K562 (cell line): ENCODE results near the gene CD276. TPM values are rescaled to one million over a fixed set of nuclear protein-coding genes. Genes with fewer than 3 reads are reported as not detected.

Source experiments
- ATAC-seq: fragments of 200-7000 bp; cut with Tn5 transposase; 3 replicates; pipeline ENCODE4 v1.9.1; 2020; ENCODE audit warnings: moderate library complexity
- BruUV-seq: library from RNA; stranded (reverse); fragments of 400-500 nt; replicated peaks from 2 replicates; lab custom pipeline; 2021; lab: Mats Ljungman, UMichigan
- CTCF ChIA-PET: fragments of 300-600 bp; formaldehyde crosslinking; extraction: SDS; loops from one replicate; lab custom pipeline; 2021; ENCODE audit warnings: low intra/inter-chr PET ratio; lab: Yijun Ruan, JAX
- POLR2A ChIA-PET: fragments of 300-600, 350-650 bp; sonication (Branson Sonifier 250); formaldehyde crosslinking; extraction: SDS; loops from one replicate; lab custom pipeline; 2021; ENCODE audit warnings: antibody characterized with exemption, inconsistent platforms; lab: Yijun Ruan, JAX
- DNase-seq, 4 experiments: peaks; one replicate each; pipeline versions ENCODE4 v3.0.0 to v3.0.0-alpha.2; 2011 to 2018; ENCODE audit warnings: low spot score in 3 of 4, mixed read lengths in 3 of 4; ENCODE audit errors: extremely low read depth in 1 of 4
- FAIRE-seq: peaks from 2 replicates; lab custom pipeline; 2011; peaks lifted over from hg19 to GRCh38; lab: Jason Lieb, UNC
- H2AFZ ChIP-seq: 2 replicates; pipeline ENCODE4 v1.6.0; 2011; ENCODE audit warnings: low read depth, low read length, control low read depth, inconsistent platforms
- H3K27ac ChIP-seq: fragments of 200-600 bp; 3 replicates; pipeline ENCODE4 v1.8.0; 2011; ENCODE audit warnings: low read depth, mild to moderate bottlenecking, control low read depth, inconsistent platforms, low read length, moderate library complexity, mixed read lengths; ENCODE audit errors: extremely low read depth
- H3K27me3 ChIP-seq, 2 experiments: fragments of 300-600 bp in 1 of 2; 2 replicates in 1 of 2; 3 replicates in 1 of 2; pipeline versions ENCODE4 v1.6.0 to v1.8.0; 2011; ENCODE audit warnings: inconsistent platforms in 2 of 2, low read length in 2 of 2, mild to moderate bottlenecking in 1 of 2, mixed read lengths in 1 of 2, moderate library complexity in 1 of 2; ENCODE audit not compliant: control insufficient read depth in 2 of 2, insufficient read depth in 2 of 2
- H3K36me3 ChIP-seq: fragments of 300-600 bp; 3 replicates; pipeline ENCODE4 v1.8.0; 2011; ENCODE audit warnings: mild to moderate bottlenecking, low read length, inconsistent platforms; ENCODE audit not compliant: control insufficient read depth, insufficient read depth
- H3K4me1 ChIP-seq, 2 experiments: fragments of 200-600 bp in 1 of 2; replicated peaks in 1 of 2; 2 replicates in 1 of 2; 3 replicates in 1 of 2; pipeline versions ENCODE4 v1.5.1 to v1.8.0; 2011; ENCODE audit warnings: inconsistent platforms in 2 of 2, low read length in 2 of 2, mild to moderate bottlenecking in 1 of 2, mixed read lengths in 1 of 2, moderate library complexity in 1 of 2; ENCODE audit not compliant: control insufficient read depth in 2 of 2, insufficient read depth in 2 of 2
- H3K4me2 ChIP-seq: 2 replicates; pipeline ENCODE4 v1.6.1; 2011; ENCODE audit warnings: low read length, control low read depth, inconsistent platforms, mixed read lengths; ENCODE audit not compliant: insufficient read depth
- H3K4me3 ChIP-seq: fragments of 200-600 bp; sonication (generic), shearing (Covaris generic); 2 replicates; pipeline ENCODE4 v1.5.1; 2016; ENCODE audit warnings: control low read depth, inconsistent platforms
- H3K79me2 ChIP-seq: fragments of 200-600 bp; 3 replicates; pipeline ENCODE4 v1.8.0; 2011; ENCODE audit warnings: low read length, inconsistent platforms; ENCODE audit not compliant: control insufficient read depth, insufficient read depth
- H3K9ac ChIP-seq, 2 experiments: 2 replicates each; pipeline versions ENCODE4 v1.6.0 to v1.6.1; 2011; ENCODE audit warnings: low read depth in 2 of 2, low read length in 2 of 2, control low read depth in 1 of 2, inconsistent platforms in 1 of 2, mild to moderate bottlenecking in 1 of 2, mixed read lengths in 1 of 2; ENCODE audit not compliant: insufficient read depth in 1 of 2
- H3K9me1 ChIP-seq: one replicate; pipeline ENCODE4 v1.6.0; 2011; ENCODE audit warnings: inconsistent platforms, mild to moderate bottlenecking, low read length, moderate library complexity; ENCODE audit not compliant: control insufficient read depth, insufficient read depth
- H3K9me3 ChIP-seq: replicated peaks from 2 replicates; pipeline ENCODE4 v1.5.1; 2011; ENCODE audit warnings: low read depth, low read length, inconsistent platforms; ENCODE audit not compliant: control insufficient read depth, insufficient read depth
- H4K20me1 ChIP-seq: replicated peaks from 2 replicates; pipeline ENCODE4 v1.6.1; 2011; ENCODE audit warnings: low read length, inconsistent platforms, mixed read lengths; ENCODE audit not compliant: control insufficient read depth, insufficient read depth
- CTCF ChIP-seq, 3 experiments: IDR thresholded peaks in 2 of 3; conservative IDR thresholded peaks in 1 of 3; 2 replicates each; pipeline ENCODE4 v1.5.1; 2011 to 2012; ENCODE audit warnings: low read length in 3 of 3, mild to moderate bottlenecking in 3 of 3, control low read depth in 2 of 3, improper control_type of control experiment in 1 of 3, inconsistent platforms in 1 of 3, low read depth in 1 of 3, mixed read lengths in 1 of 3, moderate library complexity in 1 of 3; ENCODE audit not compliant: insufficient read depth in 2 of 3
- EZH2 ChIP-seq: IDR thresholded peaks from 2 replicates; pipeline ENCODE4 v1.6.1; 2012; ENCODE audit warnings: low read depth, mild to moderate bottlenecking, inconsistent platforms, low read length, borderline replicate concordance
- IFI16 ChIP-seq: fragments of 250-450 bp; sonication (Bioruptor Pico); IDR thresholded peaks from 2 replicates; pipeline ENCODE4 v2.1.2; 2022; ENCODE audit warnings: mild to moderate bottlenecking, inconsistent platforms
- JUN ChIP-seq, 2 experiments: sonication (generic) in 1 of 2; formaldehyde crosslinking in 1 of 2; IDR thresholded peaks; 2 replicates each; pipeline versions ENCODE4 v1.6.1 to v1.8.0; 2012 to 2022; ENCODE audit warnings: borderline replicate concordance in 2 of 2, mild to moderate bottlenecking in 2 of 2, improper control_type of control experiment in 1 of 2, low read depth in 1 of 2, low read length in 1 of 2, missing genetic modification reagents in 1 of 2
- MTA3 ChIP-seq: fragments of 450-650 bp; formaldehyde crosslinking; IDR thresholded peaks from 2 replicates; pipeline ENCODE4 v1.6.1; 2017; ENCODE audit warnings: mild to moderate bottlenecking, borderline replicate concordance
- MYBL2 ChIP-seq, 2 experiments: fragments of 450-650 bp in 1 of 2; sonication (generic) in 1 of 2; formaldehyde crosslinking in 1 of 2; IDR thresholded peaks; 2 replicates each; pipeline versions ENCODE4 v1.6.1 to v1.8.1; 2017 to 2022; ENCODE audit warnings: borderline replicate concordance in 1 of 2, inconsistent platforms in 1 of 2, low read depth in 1 of 2, mild to moderate bottlenecking in 1 of 2, missing genetic modification reagents in 1 of 2, moderate library complexity in 1 of 2
- SAFB2 ChIP-seq: fragments of 200-400 bp; formaldehyde crosslinking; IDR thresholded peaks from 2 replicates; pipeline ENCODE4 v1.6.1; 2018; ENCODE audit warnings: borderline replicate concordance, low read length, low read depth, moderate library complexity; ENCODE audit not compliant: severe bottlenecking
- TBP ChIP-seq: optimal IDR thresholded peaks from 2 replicates; pipeline ENCODE3; 2011; ENCODE audit warnings: low read depth, low read length, improper control_type of control experiment
- ZNF274 ChIP-seq: IDR thresholded peaks from 2 replicates; pipeline ENCODE4 v1.6.1; 2011; ENCODE audit warnings: low read depth, mild to moderate bottlenecking, low read length, moderate library complexity, borderline replicate concordance
- in situ Hi-C: fragments of 300-500 bp; cut with MboI; formaldehyde crosslinking; loops from 4 replicates; pipeline ENCODE4 v1.15.0; 2018; ENCODE audit warnings: inconsistent platforms, mixed read lengths
- intact Hi-C: fragments of 100-400 bp; cut with micrococcal nuclease; formaldehyde crosslinking; loops from 2 replicates; pipeline ENCODE4 v1.14.2; 2022
- polyA plus RNA-seq, 8 experiments: library from polyadenylated mRNA; depleted of rRNA in 4 of 8; stranded (reverse) in 5 of 8; unstranded in 3 of 8; fragments of >200 nt; fragmentation: Nextera tagmentation in 2 of 8; fragmentation: Illumina TruSeq in 1 of 8; extraction: Ambion mirVana in 2 of 8; extraction: Trizol in 1 of 8; gene quantifications; 2 replicates each; pipeline versions ENCODE4 v1.2.1 to v1.2.3, GENCODE V29; 2011 to 2014; ENCODE audit warnings: inconsistent platforms in 1 of 8, missing spikeins in 1 of 8
- total RNA-seq, 7 experiments: library from RNA; depleted of rRNA in 6 of 7; stranded (reverse); fragments of >200 nt in 6 of 7; fragmentation: Illumina TruSeq in 2 of 7; extraction: Trizol in 2 of 7; gene quantifications; 2 replicates each; pipeline versions ENCODE4 v1.2.1 to v1.2.3, GENCODE V29; 2011 to 2021; ENCODE audit warnings: low replicate concordance in 1 of 7
- TF ChIP-seq, protein P1 (sequence below): sonication (generic); formaldehyde crosslinking; IDR thresholded peaks from 2 replicates; pipeline ENCODE4 v1.8.1; 2023; ENCODE audit warnings: missing genetic modification reagents, mild to moderate bottlenecking, borderline replicate concordance
- TF ChIP-seq, protein P2 (sequence below): sonication (generic); formaldehyde crosslinking; IDR thresholded peaks from 2 replicates; pipeline ENCODE4 v1.8.1; 2023; ENCODE audit warnings: mild to moderate bottlenecking, missing genetic modification reagents

The CD276 gene
- total and polyA plus RNA-seq, 9 of the 15 experiments (the other 6 are each of a cell fraction or from before 2014, with no cell fraction given): 0.11 to 3.6 (median 2.3) TPM

DNA sequence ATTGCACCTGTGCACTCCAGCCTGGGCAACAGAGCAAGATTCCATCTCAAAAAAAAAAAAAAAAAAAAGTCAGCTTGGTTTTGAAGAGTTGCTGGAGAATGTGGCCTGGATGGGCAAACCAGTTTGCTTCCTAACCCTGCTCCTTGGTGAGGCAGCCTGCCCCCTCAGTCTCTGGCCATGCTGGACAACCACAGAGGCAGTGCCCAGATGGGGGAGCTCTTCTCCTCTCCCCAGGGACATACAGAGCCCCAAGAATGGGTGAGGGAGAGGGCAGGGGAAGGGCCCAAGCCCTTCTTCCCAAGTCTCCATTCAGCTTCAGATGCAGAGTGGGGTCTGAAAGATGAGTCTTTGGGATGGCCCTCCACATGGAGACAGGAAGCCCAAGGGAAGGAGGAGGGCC lies 27.9 kb downstream of the CD276 start:
- H3K9ac ChIP-seq: no peak overlapping the region
- H3K27me3 ChIP-seq: peaks cover 0 to 6% of the 10 kb centered on the region in 2 experiments; a peak in 2 of 5 replicates
- no peaks in the 10 kb centered on the region for H3K9me3 ChIP-seq
- POLR2A ChIA-PET: no interaction called here
- no peak overlapping the region for H3K27ac ChIP-seq
- CTCF ChIA-PET: no interaction called here
- ATAC-seq (peak; percentile 72), DNase-seq (peak in 2 of 4 experiments; percentile 16 to 20), FAIRE-seq (no peak)
- no TSS peak for BruUV-seq
- no peaks in the 10 kb centered on the region for H3K36me3 ChIP-seq
- no peaks in the 10 kb centered on the region for H3K4me1 ChIP-seq
- intact Hi-C loops (loop anchor here (2.0 to 5.0 kb wide), 2 partner anchors 69 to 195 kb away; no protein-coding TSS in a partner anchor), in situ Hi-C loops (no loop called here)
- no peak overlapping the region for H2AFZ ChIP-seq
- no peaks in the 10 kb centered on the region; the same call in 1 of the 2 replicates for H4K20me1 ChIP-seq
- H3K4me2 ChIP-seq: no peak overlapping the region
- H3K79me2 ChIP-seq: no peaks in the 10 kb centered on the region
- no peak overlapping the region for H3K4me3 ChIP-seq
- no peaks in the 10 kb centered on the region for H3K9me1 ChIP-seq
- no peak for TF ChIP-seq JUN (IDR thresholded peaks at IDR 0.05; ENCODE audit: borderline replicate concordance, low read depth, low read length)
- TF ChIP-seq JUN (CRISPR knock-in tag; IDR thresholded peaks at IDR 0.05; ENCODE audit: borderline replicate concordance): no peak
- no peak for TF ChIP-seq MTA3
- no peak for TF ChIP-seq TBP
- TF ChIP-seq CTCF (IDR thresholded peaks at IDR 0.05 in 2 of 3, conservative IDR thresholded peaks at IDR 0.05 in 1 of 3; ENCODE audit: insufficient read depth in 2 of 3, low read depth in 1 of 3, low read length in 3 of 3): peak; percentile 24 to 51 (median 42); a peak in 4 of 6 replicates
- TF ChIP-seq MYBL2 (IDR thresholded peaks at IDR 0.05; ENCODE audit: low read depth): no peak
- TF ChIP-seq MYBL2 (CRISPR knock-in tag; IDR thresholded peaks at IDR 0.05; ENCODE audit: borderline replicate concordance): no peak
- no peak for TF ChIP-seq SAFB2
- TF ChIP-seq IFI16: no peak
- TF ChIP-seq ZNF274: no peak
- TF ChIP-seq, protein P1, sequence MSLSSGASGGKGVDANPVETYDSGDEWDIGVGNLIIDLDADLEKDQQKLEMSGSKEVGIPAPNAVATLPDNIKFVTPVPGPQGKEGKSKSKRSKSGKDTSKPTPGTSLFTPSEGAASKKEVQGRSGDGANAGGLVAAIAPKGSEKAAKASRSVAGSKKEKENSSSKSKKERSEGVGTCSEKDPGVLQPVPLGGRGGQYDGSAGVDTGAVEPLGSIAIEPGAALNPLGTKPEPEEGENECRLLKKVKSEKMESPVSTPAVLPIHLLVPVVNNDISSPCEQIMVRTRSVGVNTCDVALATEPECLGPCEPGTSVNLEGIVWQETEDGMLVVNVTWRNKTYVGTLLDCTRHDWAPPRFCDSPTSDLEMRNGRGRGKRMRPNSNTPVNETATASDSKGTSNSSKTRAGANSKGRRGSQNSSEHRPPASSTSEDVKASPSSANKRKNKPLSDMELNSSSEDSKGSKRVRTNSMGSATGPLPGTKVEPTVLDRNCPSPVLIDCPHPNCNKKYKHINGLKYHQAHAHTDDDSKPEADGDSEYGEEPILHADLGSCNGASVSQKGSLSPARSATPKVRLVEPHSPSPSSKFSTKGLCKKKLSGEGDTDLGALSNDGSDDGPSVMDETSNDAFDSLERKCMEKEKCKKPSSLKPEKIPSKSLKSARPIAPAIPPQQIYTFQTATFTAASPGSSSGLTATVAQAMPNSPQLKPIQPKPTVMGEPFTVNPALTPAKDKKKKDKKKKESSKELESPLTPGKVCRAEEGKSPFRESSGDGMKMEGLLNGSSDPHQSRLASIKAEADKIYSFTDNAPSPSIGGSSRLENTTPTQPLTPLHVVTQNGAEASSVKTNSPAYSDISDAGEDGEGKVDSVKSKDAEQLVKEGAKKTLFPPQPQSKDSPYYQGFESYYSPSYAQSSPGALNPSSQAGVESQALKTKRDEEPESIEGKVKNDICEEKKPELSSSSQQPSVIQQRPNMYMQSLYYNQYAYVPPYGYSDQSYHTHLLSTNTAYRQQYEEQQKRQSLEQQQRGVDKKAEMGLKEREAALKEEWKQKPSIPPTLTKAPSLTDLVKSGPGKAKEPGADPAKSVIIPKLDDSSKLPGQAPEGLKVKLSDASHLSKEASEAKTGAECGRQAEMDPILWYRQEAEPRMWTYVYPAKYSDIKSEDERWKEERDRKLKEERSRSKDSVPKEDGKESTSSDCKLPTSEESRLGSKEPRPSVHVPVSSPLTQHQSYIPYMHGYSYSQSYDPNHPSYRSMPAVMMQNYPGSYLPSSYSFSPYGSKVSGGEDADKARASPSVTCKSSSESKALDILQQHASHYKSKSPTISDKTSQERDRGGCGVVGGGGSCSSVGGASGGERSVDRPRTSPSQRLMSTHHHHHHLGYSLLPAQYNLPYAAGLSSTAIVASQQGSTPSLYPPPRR (CRISPR knock-in tag): no peak
- TF ChIP-seq, protein P2, sequence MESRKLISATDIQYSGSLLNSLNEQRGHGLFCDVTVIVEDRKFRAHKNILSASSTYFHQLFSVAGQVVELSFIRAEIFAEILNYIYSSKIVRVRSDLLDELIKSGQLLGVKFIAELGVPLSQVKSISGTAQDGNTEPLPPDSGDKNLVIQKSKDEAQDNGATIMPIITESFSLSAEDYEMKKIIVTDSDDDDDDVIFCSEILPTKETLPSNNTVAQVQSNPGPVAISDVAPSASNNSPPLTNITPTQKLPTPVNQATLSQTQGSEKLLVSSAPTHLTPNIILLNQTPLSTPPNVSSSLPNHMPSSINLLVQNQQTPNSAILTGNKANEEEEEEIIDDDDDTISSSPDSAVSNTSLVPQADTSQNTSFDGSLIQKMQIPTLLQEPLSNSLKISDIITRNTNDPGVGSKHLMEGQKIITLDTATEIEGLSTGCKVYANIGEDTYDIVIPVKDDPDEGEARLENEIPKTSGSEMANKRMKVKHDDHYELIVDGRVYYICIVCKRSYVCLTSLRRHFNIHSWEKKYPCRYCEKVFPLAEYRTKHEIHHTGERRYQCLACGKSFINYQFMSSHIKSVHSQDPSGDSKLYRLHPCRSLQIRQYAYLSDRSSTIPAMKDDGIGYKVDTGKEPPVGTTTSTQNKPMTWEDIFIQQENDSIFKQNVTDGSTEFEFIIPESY (CRISPR knock-in tag): no peak
- TF ChIP-seq EZH2: no peak
